C4-2B (cell line): ENCODE measurements around the gene ASCC2.
A peak's percentile ranks its signal among the peaks of the same experiment; 100 is the strongest.

Experiments used
- H3K27ac ChIP-seq: fragments of 450-650 bp; 2 replicates; pipeline ENCODE4 v1.5.1; 2017
- ZFX ChIP-seq: fragments of 450-650 bp; IDR thresholded peaks from 2 replicates; pipeline ENCODE4 v1.6.1; 2017
- TF ChIP-seq, protein P1 (sequence below): fragments of 450-650 bp; conservative IDR thresholded peaks from 2 replicates; pipeline ENCODE4 v1.5.1; 2017; ENCODE audit warnings: mild to moderate bottlenecking

ASCC2 gene

DNA sequence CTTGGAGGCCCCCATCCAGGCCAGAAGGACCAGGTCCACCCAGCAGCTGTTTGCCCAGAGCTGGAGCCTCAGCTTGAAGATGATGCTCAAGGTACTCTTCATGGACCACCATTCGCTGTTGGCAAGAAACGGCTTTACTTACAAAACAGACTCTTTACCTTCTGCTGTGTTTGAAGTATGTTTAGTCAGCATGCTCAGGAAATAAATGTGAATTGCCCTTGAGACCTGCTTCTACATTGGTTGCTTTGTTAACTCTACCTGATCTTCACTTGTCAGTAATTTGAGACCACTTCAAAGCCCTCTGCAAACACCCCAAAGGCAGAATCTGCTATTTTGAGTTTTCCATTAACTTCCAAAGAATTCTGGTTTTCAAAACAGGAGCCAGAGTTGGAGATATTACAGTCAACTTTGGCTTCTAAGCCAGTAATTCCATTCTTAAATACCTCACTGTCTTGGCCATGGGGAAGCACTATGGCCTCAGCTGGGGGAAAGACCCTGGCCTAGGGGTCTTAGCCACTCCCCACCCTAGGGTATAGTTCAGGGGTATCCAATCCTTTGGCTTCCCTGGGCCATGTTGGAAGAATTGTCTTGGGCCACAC lies 68.3 kb downstream of the ASCC2 start:
- TF ChIP-seq, protein P1, sequence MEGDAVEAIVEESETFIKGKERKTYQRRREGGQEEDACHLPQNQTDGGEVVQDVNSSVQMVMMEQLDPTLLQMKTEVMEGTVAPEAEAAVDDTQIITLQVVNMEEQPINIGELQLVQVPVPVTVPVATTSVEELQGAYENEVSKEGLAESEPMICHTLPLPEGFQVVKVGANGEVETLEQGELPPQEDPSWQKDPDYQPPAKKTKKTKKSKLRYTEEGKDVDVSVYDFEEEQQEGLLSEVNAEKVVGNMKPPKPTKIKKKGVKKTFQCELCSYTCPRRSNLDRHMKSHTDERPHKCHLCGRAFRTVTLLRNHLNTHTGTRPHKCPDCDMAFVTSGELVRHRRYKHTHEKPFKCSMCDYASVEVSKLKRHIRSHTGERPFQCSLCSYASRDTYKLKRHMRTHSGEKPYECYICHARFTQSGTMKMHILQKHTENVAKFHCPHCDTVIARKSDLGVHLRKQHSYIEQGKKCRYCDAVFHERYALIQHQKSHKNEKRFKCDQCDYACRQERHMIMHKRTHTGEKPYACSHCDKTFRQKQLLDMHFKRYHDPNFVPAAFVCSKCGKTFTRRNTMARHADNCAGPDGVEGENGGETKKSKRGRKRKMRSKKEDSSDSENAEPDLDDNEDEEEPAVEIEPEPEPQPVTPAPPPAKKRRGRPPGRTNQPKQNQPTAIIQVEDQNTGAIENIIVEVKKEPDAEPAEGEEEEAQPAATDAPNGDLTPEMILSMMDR, result no peak
- no peak for TF ChIP-seq ZFX
- H3K27ac ChIP-seq, result no peak overlapping the region

DNA sequence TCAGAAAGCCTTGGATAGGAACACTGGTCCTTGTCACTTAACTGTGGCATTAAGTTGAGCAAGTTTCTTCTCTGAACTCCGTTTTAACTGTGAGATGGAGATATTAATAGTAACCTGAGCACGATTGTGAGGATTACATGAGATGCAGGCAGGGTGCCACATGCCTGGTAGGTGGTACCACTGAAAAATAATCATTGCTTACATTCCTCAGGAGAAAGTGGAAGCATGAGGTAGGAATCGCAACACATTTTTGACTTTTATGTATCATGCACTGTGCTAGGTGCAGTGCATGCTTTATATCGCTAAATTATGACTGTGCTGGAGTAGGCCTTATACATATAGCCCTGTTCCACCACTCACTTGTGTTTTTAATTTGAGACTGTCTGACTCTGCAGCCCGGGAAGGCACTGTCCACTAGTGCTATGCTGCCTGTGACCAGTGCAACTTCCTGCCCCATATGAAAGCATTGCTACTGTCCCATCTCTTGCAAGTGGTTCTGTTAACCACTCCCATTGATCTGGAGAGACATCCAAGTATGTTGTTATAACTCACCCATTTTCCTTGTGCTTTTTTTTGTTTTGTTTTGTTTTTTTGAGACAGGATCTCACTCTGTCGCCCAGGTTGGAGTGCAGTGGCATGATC lies 69.9 kb downstream of the ASCC2 start:
- TF ChIP-seq ZFX, result no peak
- TF ChIP-seq, protein P1, result no peak
- peak overlapping the region; percentile 92 for H3K27ac ChIP-seq

DNA sequence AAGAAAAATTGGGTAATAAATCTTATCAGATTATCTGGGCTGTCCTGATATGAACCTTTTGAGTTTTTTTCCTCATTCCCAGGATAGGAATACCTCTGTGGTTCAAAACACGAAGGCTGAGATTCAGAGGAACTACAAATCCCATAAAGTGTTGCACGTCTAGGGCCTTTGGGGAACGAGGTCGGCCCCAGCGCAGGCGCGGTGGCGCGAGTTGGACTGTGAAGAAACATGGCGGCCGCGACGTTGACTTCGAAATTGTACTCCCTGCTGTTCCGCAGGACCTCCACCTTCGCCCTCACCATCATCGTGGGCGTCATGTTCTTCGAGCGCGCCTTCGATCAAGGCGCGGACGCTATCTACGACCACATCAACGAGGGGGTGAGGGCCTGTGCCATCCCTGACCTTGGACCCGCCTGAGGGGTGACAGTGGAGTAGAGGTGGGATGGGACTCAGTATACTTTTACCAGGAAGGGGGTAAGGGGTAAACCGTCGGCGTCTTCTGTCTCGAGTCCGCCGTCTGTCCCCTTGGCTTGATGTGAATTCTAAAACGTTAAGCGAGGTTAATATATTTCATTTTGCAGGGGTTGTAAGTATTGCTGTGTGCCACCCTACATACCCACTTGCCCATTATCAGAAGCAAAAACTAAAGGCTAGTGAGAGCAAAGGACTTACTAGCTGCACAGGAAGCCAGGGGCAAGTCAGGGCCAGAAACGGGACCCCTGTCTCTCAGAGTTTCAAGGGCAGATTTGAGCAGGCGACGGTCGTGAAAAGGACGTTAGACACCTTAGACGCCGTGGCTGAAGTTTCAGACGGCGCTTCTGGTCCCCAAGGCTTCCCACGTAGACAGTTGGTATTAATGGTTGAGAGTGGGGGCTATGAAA lies 70.7 kb downstream of the ASCC2 start, which contains the start of gene UQCR10:
Gene UQCR10 (plus strand): TSS at position 199 of the 881 bp plus-strand sequence. CDS start 30 bp downstream, at position 229.
- TF ChIP-seq ZFX, result peak; percentile 19; the same call in 1 of the 2 replicates
- TF ChIP-seq, protein P1, result no peak
- peak within 1 kb of the TSS; percentile 92 for H3K27ac ChIP-seq

DNA sequence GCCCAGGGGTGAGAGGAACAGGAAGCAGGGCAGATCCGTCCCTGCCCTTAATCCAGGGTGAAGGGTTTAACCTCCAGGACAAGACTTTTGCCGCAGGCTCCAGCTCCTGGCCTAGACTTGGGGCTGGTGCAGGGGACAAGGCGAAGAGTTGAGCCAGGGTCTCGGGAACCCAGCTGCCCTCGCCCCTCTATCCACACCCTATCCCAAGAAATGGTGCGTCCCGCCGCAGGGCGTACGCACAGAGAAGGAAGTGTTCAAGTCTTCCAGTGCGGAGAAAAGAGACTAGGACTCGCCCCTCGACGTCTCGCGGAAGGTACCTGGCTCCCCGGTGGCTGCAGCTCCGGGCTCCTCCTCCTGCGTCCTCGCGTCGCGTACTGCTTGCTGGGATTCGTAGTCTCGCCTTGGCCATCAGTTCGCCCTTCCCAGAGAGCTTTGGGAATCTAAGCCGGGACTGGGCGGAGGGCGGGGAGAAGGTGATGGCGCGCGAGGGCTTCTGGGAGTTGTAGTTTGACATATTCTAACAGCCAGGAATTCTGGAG lies 71.4 kb downstream of the ASCC2 start, which contains the start of gene ZMAT5:
Gene ZMAT5 (minus strand): TSS at position 376 of the 539 bp plus-strand sequence. CDS start 18,463 bp downstream, outside the sequence.
- peak within 1 kb of the TSS; percentile 92 for H3K27ac ChIP-seq
- TF ChIP-seq ZFX, result peak; percentile 33; the same call in 1 of the 2 replicates
- TF ChIP-seq, protein P1, result no peak

DNA sequence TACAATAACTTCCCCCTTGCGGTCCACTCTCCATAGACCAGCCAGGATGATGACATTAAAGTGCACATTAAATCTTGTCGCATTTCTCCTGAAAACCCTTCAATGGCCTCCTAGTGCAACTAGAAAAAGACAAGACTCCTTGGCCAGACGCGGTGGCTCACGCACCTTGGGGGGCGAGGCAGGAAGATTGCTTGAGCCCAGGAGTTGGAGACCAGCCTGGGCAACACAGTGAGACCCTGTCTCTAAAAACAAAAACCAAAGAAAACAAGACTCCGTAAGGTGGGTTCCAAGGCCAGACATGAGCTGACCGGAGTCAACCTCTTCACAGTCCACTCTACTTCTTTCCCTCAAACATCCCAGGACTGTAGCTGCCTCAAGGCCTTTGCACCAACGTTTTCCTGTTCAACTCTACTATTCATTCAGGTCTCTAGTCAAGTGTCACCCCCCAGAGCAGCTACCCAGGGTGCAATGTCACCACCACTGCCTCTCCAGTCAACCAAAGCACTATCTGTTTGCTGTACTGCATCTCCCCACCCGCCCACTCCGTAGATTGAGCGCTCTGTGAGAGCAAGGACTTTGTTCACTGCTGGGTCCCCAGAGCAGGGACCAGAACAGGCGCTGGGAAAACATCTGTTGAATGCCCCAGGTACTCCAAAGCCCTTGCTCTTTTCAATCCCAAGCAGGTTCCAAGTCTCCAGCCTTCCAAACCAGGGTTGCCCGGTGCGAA lies 72.0 kb downstream of the ASCC2 start:
- peak overlapping the region; percentile 92 for H3K27ac ChIP-seq
- TF ChIP-seq ZFX, result no peak
- TF ChIP-seq, protein P1, result no peak

DNA sequence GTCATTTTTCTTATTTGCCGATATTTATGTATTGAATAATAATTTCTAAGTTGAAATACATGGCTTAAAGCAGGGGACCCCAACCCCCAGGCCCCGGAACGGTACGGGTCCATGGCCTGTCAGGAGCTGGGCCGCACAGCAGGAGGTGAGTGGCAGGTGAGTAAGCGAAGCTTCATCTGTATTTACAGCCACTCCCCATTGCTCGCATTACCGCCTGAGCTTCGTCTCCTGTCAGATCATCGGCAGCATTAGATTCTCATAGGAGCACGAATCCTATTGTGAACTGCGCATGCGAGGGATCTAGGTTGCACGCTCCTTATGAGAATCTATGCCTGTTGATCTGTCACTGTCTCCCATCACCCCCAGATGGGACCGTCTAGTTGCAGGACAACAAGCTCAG lies 75.8 kb downstream of the ASCC2 start:
- H3K27ac ChIP-seq, result no peak overlapping the region
- no peak for TF ChIP-seq ZFX
- TF ChIP-seq, protein P1, result no peak
